Neural cell (in vitro differentiated cells): ENCODE results near the gene CPM. TPM values are rescaled to one million over a fixed set of nuclear protein-coding genes. Genes with fewer than 3 reads are reported as not detected.
"Not testable (repeated sequence)": the region's sequence is repeated elsewhere in the genome, so short reads cannot be mapped to it uniquely, and the experiment has no call there.

Experiments
- H2AFZ ChIP-seq: fragments of 200-600, 300-800 bp; sonication (generic), shearing (Covaris generic); 2 replicates; pipeline ENCODE4 v1.6.0; 2014; ENCODE audit warnings: low read depth, mild to moderate bottlenecking, antibody characterized with exemption, low read length, moderate library complexity
- H3F3A ChIP-seq: fragments of 200-600 bp; shearing (Covaris generic); 2 replicates; pipeline ENCODE4 v1.6.1; 2016; ENCODE audit warnings: mild to moderate bottlenecking, moderate library complexity, mixed read lengths, antibody characterized with exemption, low read length; ENCODE audit not compliant: insufficient read depth, poor library complexity, severe bottlenecking
- H3K27ac ChIP-seq: fragments of 200-600, 300-800 bp; sonication (generic), shearing (Covaris generic); 2 replicates; pipeline ENCODE4 v1.5.1; 2014; ENCODE audit warnings: mild to moderate bottlenecking, low read length, moderate library complexity
- H3K27me3 ChIP-seq: fragments of 300-800, 200-600 bp; sonication (generic), shearing (Covaris generic); 2 replicates; pipeline ENCODE4 v1.6.0; 2014; ENCODE audit warnings: mild to moderate bottlenecking, low read depth, low read length, moderate library complexity; ENCODE audit not compliant: insufficient read depth
- H3K36me3 ChIP-seq: fragments of 300-800, 200-600 bp; sonication (generic), shearing (Covaris generic); 2 replicates; pipeline ENCODE4 v1.5.1; 2014; ENCODE audit warnings: mild to moderate bottlenecking, antibody characterized with exemption, low read length, moderate library complexity; ENCODE audit not compliant: insufficient read depth
- H3K4me2 ChIP-seq: fragments of 300-800, 200-600 bp; sonication (generic), shearing (Covaris generic); 2 replicates; pipeline ENCODE4 v1.6.0; 2014; ENCODE audit warnings: mild to moderate bottlenecking, low read length
- H3K4me3 ChIP-seq: fragments of 300-800, 200-600 bp; sonication (generic), shearing (Covaris generic); 2 replicates; pipeline ENCODE4 v1.5.1; 2014; ENCODE audit warnings: mild to moderate bottlenecking, low read length, moderate library complexity
- H3K79me2 ChIP-seq: fragments of 200-600 bp; shearing (Covaris generic); replicated peaks from 2 replicates; pipeline ENCODE4 v1.6.0; 2014; ENCODE audit warnings: mild to moderate bottlenecking, low read length, moderate library complexity; ENCODE audit not compliant: insufficient read depth
- H3K9ac ChIP-seq: fragments of 300-800, 200-600 bp; sonication (generic), shearing (Covaris generic); 2 replicates; pipeline ENCODE4 v1.6.1; 2016; ENCODE audit warnings: mild to moderate bottlenecking, low read length, mixed read lengths
- H3K9me2 ChIP-seq: fragments of 200-600 bp; shearing (Covaris generic); 2 replicates; pipeline ENCODE4 v1.6.1; 2016; ENCODE audit warnings: mild to moderate bottlenecking, low read length, mixed read lengths; ENCODE audit not compliant: insufficient read depth
- H3K9me3 ChIP-seq: fragments of 200-600, 300-800 bp; sonication (generic), shearing (Covaris generic); 2 replicates; pipeline ENCODE4 v1.6.1; 2016; ENCODE audit warnings: mild to moderate bottlenecking, mixed run types, low read length, moderate library complexity, mixed read lengths
- H4K20me1 ChIP-seq: fragments of 200-600 bp; shearing (Covaris generic); 2 replicates; pipeline ENCODE4 v1.6.1; 2016; ENCODE audit warnings: mild to moderate bottlenecking, mixed run types; ENCODE audit not compliant: insufficient read depth
- CTCF ChIP-seq: fragments of 450-650 bp; IDR thresholded peaks from 2 replicates; pipeline ENCODE4 v1.5.1; 2014; ENCODE audit warnings: antibody characterized with exemption, mild to moderate bottlenecking, moderate library complexity; ENCODE audit not compliant: poor library complexity, severe bottlenecking
- EP300 ChIP-seq: fragments of 450-650 bp; conservative IDR thresholded peaks from 2 replicates; pipeline ENCODE4 v1.6.1; 2014; ENCODE audit warnings: antibody characterized with exemption, mild to moderate bottlenecking, moderate library complexity; ENCODE audit not compliant: poor library complexity, severe bottlenecking
- EZH2 ChIP-seq: fragments of 200-600, 300-800 bp; shearing (Covaris generic), sonication (generic); IDR thresholded peaks from 2 replicates; pipeline ENCODE4 v1.6.1; 2014; ENCODE audit warnings: antibody characterized with exemption, low read length, borderline replicate concordance, mild to moderate bottlenecking; ENCODE audit not compliant: insufficient read depth, poor library complexity, severe bottlenecking
- MXI1 ChIP-seq: fragments of 450-650 bp; conservative IDR thresholded peaks from 2 replicates; pipeline ENCODE4 v1.6.1; 2014; ENCODE audit warnings: antibody characterized with exemption, mild to moderate bottlenecking; ENCODE audit not compliant: poor library complexity, severe bottlenecking
- POLR2AphosphoS5 ChIP-seq: IDR thresholded peaks from 2 replicates; pipeline ENCODE4 v1.6.1; 2012
- RAD21 ChIP-seq: fragments of 450-650 bp; conservative IDR thresholded peaks from 2 replicates; pipeline ENCODE4 v1.6.1; 2014; ENCODE audit warnings: antibody characterized with exemption, mild to moderate bottlenecking, moderate library complexity
- REST ChIP-seq: IDR thresholded peaks from 2 replicates; pipeline ENCODE4 v1.6.1; 2012; ENCODE audit warnings: borderline replicate concordance
- SMC3 ChIP-seq: fragments of 450-650 bp; conservative IDR thresholded peaks from 2 replicates; pipeline ENCODE4 v1.6.1; 2014; ENCODE audit warnings: antibody characterized with exemption, mild to moderate bottlenecking, moderate library complexity; ENCODE audit not compliant: poor library complexity
- TAF1 ChIP-seq: IDR thresholded peaks from 2 replicates; pipeline ENCODE4 v1.6.1; 2012; ENCODE audit warnings: low read depth
- polyA plus RNA-seq: library from polyadenylated mRNA; depleted of rRNA; stranded (reverse); fragments of >200 nt; gene quantifications from 2 replicates; pipeline ENCODE4 v1.2.3, GENCODE V29; 2014

The CPM gene
- polyA plus RNA-seq, 1 donor from 2014 or later, result not detected

- no peak overlapping the region for H3K9ac ChIP-seq
- no peak overlapping the region for H2AFZ ChIP-seq
- no peak overlapping the region for H3K4me3 ChIP-seq
- peaks cover 10% of the 10 kb centered on the region for H3K36me3 ChIP-seq
- no peaks in the 10 kb centered on the region for H3K9me3 ChIP-seq
- TF ChIP-seq POLR2AphosphoS5 (no peak), EZH2 (no peak), CTCF (no peak), EP300 (no peak), MXI1 (no peak), SMC3 (no peak), REST (no peak), RAD21 (no peak), TAF1 (no peak)
- H3K79me2 ChIP-seq, result peaks cover 37% of the 10 kb centered on the region
- H3K9me2 ChIP-seq, result no peaks in the 10 kb centered on the region
- no peaks in the 10 kb centered on the region for H4K20me1 ChIP-seq
- no peak overlapping the region for H3K27ac ChIP-seq
- no peaks in the 10 kb centered on the region for H3K27me3 ChIP-seq
- H3K4me2 ChIP-seq, result no peak overlapping the region
- H3F3A ChIP-seq, result no peaks in the 10 kb centered on the region
Observed at GRCh38 chr12:68812553-68813241, 120.3 kb downstream of the CPM start.

- not testable (repeated sequence) for H4K20me1 ChIP-seq, H3K9me3 ChIP-seq, H3K36me3 ChIP-seq, H3K27me3 ChIP-seq, H2AFZ ChIP-seq, H3K9me2 ChIP-seq, H3K4me2 ChIP-seq, H3K27ac ChIP-seq, H3K4me3 ChIP-seq, H3K9ac ChIP-seq, H3F3A ChIP-seq
- peaks cover 37% of the 10 kb centered on the region for H3K79me2 ChIP-seq
Observed at GRCh38 chr12:68811573-68811972, 121.4 kb downstream of the CPM start.

- not testable (repeated sequence) for H3K9me2 ChIP-seq, H3K9me3 ChIP-seq, H3K36me3 ChIP-seq, H3K27me3 ChIP-seq, H3K4me2 ChIP-seq, H3K27ac ChIP-seq, H4K20me1 ChIP-seq, H2AFZ ChIP-seq, H3K9ac ChIP-seq, H3F3A ChIP-seq
- Histone ChIP-seq H3K4me3 (peak overlapping the region; percentile 97), H3K79me2 (peaks cover 37% of the 10 kb centered on the region)
Observed at GRCh38 chr12:68810027-68810389, 123.0 kb downstream of the CPM start.
